ENCODE data around the gene ATMIN.
A peak's percentile ranks its signal among the peaks of the same experiment; 100 is the strongest.

The ATMIN gene

GRCh38 chr16:81067166-81067565 lies 31.5 kb downstream of the ATMIN start:
- no peak for DNase-seq (ENCODE audit: low spot score)

- no peak for DNase-seq (ENCODE audit: low spot score)
These were observed 33.4 kb downstream of the ATMIN start for GRCh38 chr16:81069063-81069462.

- DNase-seq (ENCODE audit: low spot score) = no peak
These were observed 35.3 kb downstream of the ATMIN start for GRCh38 chr16:81070979-81071378.

GRCh38 chr16:81071805-81072204 lies 36.2 kb downstream of the ATMIN start:
- DNase-seq (ENCODE audit: low spot score) = no peak

GRCh38 chr16:81073560-81074330 lies 38.1 kb downstream of the ATMIN start:
- DNase-seq (ENCODE audit: low spot score) = no peak

GRCh38 chr16:81076566-81077075 lies 41.0 kb downstream of the ATMIN start:
- peak; percentile 86 for DNase-seq (ENCODE audit: low spot score)

GRCh38 chr16:81077076-81077940 lies 41.7 kb downstream of the ATMIN start, which contains the start of gene C16orf46:
Gene C16orf46 (minus strand): TSS chr16:81077238. CDS start chr16:81063955, 13,283 bp downstream.
- DNase-seq (ENCODE audit: low spot score) = peak; percentile 96

GRCh38 chr16:81080233-81080632 lies 44.6 kb downstream of the ATMIN start:
- DNase-seq (ENCODE audit: low spot score) = no peak

- no peak for DNase-seq (ENCODE audit: low spot score)
These were observed 45.4 kb downstream of the ATMIN start for GRCh38 chr16:81081014-81081413.

- DNase-seq (ENCODE audit: low spot score) = no peak
These were observed 53.2 kb downstream of the ATMIN start for GRCh38 chr16:81088836-81089235.

- DNase-seq (ENCODE audit: low spot score) = no peak
These were observed 59.2 kb downstream of the ATMIN start for GRCh38 chr16:81094771-81095251.

- DNase-seq (ENCODE audit: low spot score) = no peak
These were observed 60.0 kb downstream of the ATMIN start for GRCh38 chr16:81095653-81095952.

GRCh38 chr16:81095953-81096714 lies 60.5 kb downstream of the ATMIN start, which contains the start of gene GCSH:
Gene GCSH (minus strand): TSS chr16:81096395. CDS start chr16:81096278, 117 bp downstream.
- peak; percentile 98 for DNase-seq (ENCODE audit: low spot score)

GRCh38 chr16:81096715-81097208 lies 61.1 kb downstream of the ATMIN start:
- no peak for DNase-seq (ENCODE audit: low spot score)

Measured in AG08396 (cell line).